HL-60 (cell line): Measurements from ENCODE around the gene PCDHGA3.
"Not testable (repeated sequence)": the region's sequence is repeated elsewhere in the genome, so short reads cannot be mapped to it uniquely, and the experiment has no call there.

Experiments
- DNase-seq, 2 experiments: peaks; one replicate each; pipeline ENCODE4 v3.0.0-alpha.2; 2010 to 2020; ENCODE audit warnings: low read depth in 1 of 2, low spot score in 1 of 2
- H3K27ac ChIP-seq: fragments of 250-450 bp; sonication (Bioruptor Pico); replicated peaks from 2 replicates; pipeline ENCODE4 v1.5.1; 2020; ENCODE audit warnings: mild to moderate bottlenecking, moderate library complexity
- H3K27me3 ChIP-seq: fragments of 250-450 bp; sonication (Bioruptor Pico); 2 replicates; pipeline ENCODE4 v1.5.1; 2021; ENCODE audit warnings: mild to moderate bottlenecking, moderate library complexity; ENCODE audit not compliant: insufficient read depth, poor library complexity, severe bottlenecking
- H3K4me3 ChIP-seq: replicated peaks from 2 replicates; pipeline ENCODE4 v1.5.1; 2011; ENCODE audit warnings: mild to moderate bottlenecking, control low read depth, low read length; ENCODE audit not compliant: insufficient read depth
- CTCF ChIP-seq: IDR thresholded peaks from one replicate; pipeline ENCODE4 v1.5.1; 2011; ENCODE audit warnings: low read length, control low read depth, inconsistent platforms; ENCODE audit not compliant: insufficient read depth
- GABPA ChIP-seq: IDR thresholded peaks from 2 replicates; pipeline ENCODE4 v1.6.1; 2012; ENCODE audit warnings: low read depth
- POLR2AphosphoS5 ChIP-seq: IDR thresholded peaks from 2 replicates; pipeline ENCODE4 v1.6.1; 2012; ENCODE audit warnings: low read depth
- REST ChIP-seq: IDR thresholded peaks from 2 replicates; pipeline ENCODE4 v1.6.1; 2012; ENCODE audit warnings: low read depth; ENCODE audit not compliant: insufficient replicate concordance
- SPI1 ChIP-seq: IDR thresholded peaks from 2 replicates; pipeline ENCODE4 v1.6.1; 2012; ENCODE audit warnings: low read depth, mild to moderate bottlenecking, borderline replicate concordance

PCDHGA3 gene

GRCh38 chr5:141393267-141393666, 49.6 kb downstream of the PCDHGA3 start:
- Histone ChIP-seq H3K27ac (no peak overlapping the region), H3K27me3 (no peaks in the 10 kb centered on the region), H3K4me3 (no peak overlapping the region)
- no peak for DNase-seq
- TF ChIP-seq POLR2AphosphoS5 (no peak), REST (no peak), CTCF (no peak), SPI1 (no peak), GABPA (no peak)

GRCh38 chr5:141394401-141395187, 51.0 kb downstream of the PCDHGA3 start:
- not testable (repeated sequence) for DNase-seq, H3K27me3 ChIP-seq, H3K27ac ChIP-seq, H3K4me3 ChIP-seq
